ENCODE measurements around the gene ADGB. TPM values are rescaled to one million over a fixed set of nuclear protein-coding genes. Genes with fewer than 3 reads are reported as not detected.

The ADGB gene
- total and polyA plus RNA-seq, 4 donors: 1.4 to 9.7 (median 5.5) TPM

- no peak for TF ChIP-seq CTCF (IDR thresholded peaks at IDR 0.05; ENCODE audit: control extremely low read depth, extremely low read depth)
- WGBS, 2 donors: 99% methylated on average over 4 of the region's 4 CpGs
- no peaks in the 10 kb centered on the region for H3K9me3 ChIP-seq (ENCODE audit: control insufficient read depth in 4 of 4, insufficient read depth in 3 of 4, low read length in 3 of 4)
These were observed 260.4 kb downstream of the ADGB start for GRCh38 chr6:146859206-146859605.

GRCh38 chr6:146859795-146860495 is 261.2 kb downstream of the ADGB start:
- Histone ChIP-seq H3K27me3 (ENCODE audit: control insufficient read depth in 3 of 3, insufficient read depth in 3 of 3, low read length in 2 of 3) (no peaks in the 10 kb centered on the region), H3K9me3 (ENCODE audit: control insufficient read depth in 4 of 4, insufficient read depth in 3 of 4, low read length in 3 of 4) (no peaks in the 10 kb centered on the region), H3K27ac (ENCODE audit: low read depth in 1 of 2, low read length in 1 of 2) (no peak overlapping the region), H3K4me1 (ENCODE audit: control insufficient read depth in 5 of 5, insufficient read depth in 5 of 5, low read length in 5 of 5) (peaks cover 0 to 6% (median 0%) of the 10 kb centered on the region in 5 donors), H3K4me3 (no peak overlapping the region), H3K9ac (ENCODE audit: insufficient read depth in 1 of 2, low read length in 2 of 2) (no peak overlapping the region), H3K36me3 (ENCODE audit: control insufficient read depth in 4 of 4, insufficient read depth in 4 of 4, low read length in 4 of 4) (no peaks in the 10 kb centered on the region)
- WGBS, 2 donors: 77 to 83% methylated on average over 3 of the region's 3 CpGs
- ATAC-seq (ENCODE audit: insufficient read depth, low FRiP score): no peak
- TF ChIP-seq CTCF (IDR thresholded peaks at IDR 0.05; ENCODE audit: control extremely low read depth, extremely low read depth): no peak
- DNase-seq: no peak

More at GRCh38 chr6:146859206-146859605, 260.4 kb downstream of the ADGB start:
- Histone ChIP-seq H3K9ac (ENCODE audit: insufficient read depth in 1 of 2, low read length in 2 of 2) (no peak overlapping the region), H3K4me1 (ENCODE audit: control insufficient read depth in 5 of 5, insufficient read depth in 5 of 5, low read length in 5 of 5) (peaks cover 0 to 6% (median 0%) of the 10 kb centered on the region in 5 donors), H3K27me3 (ENCODE audit: control insufficient read depth in 3 of 3, insufficient read depth in 3 of 3, low read length in 2 of 3) (no peaks in the 10 kb centered on the region), H3K27ac (ENCODE audit: low read depth in 1 of 2, low read length in 1 of 2) (no peak overlapping the region), H3K4me3 (no peak overlapping the region), H3K36me3 (ENCODE audit: control insufficient read depth in 4 of 4, insufficient read depth in 4 of 4, low read length in 4 of 4) (no peaks in the 10 kb centered on the region)
- no peak for DNase-seq
- ATAC-seq (ENCODE audit: insufficient read depth, low FRiP score): no peak

GRCh38 chr6:146860583-146860982 is 261.8 kb downstream of the ADGB start:
- DNase-seq (no peak), ATAC-seq (ENCODE audit: insufficient read depth, low FRiP score) (no peak)
- Histone ChIP-seq H3K9ac (ENCODE audit: insufficient read depth in 1 of 2, low read length in 2 of 2) (no peak overlapping the region), H3K4me1 (ENCODE audit: control insufficient read depth in 5 of 5, insufficient read depth in 5 of 5, low read length in 5 of 5) (peaks cover 0 to 6% (median 0%) of the 10 kb centered on the region in 5 donors), H3K36me3 (ENCODE audit: control insufficient read depth in 4 of 4, insufficient read depth in 4 of 4, low read length in 4 of 4) (no peaks in the 10 kb centered on the region), H3K27ac (ENCODE audit: low read depth in 1 of 2, low read length in 1 of 2) (no peak overlapping the region), H3K4me3 (no peak overlapping the region), H3K9me3 (ENCODE audit: control insufficient read depth in 4 of 4, insufficient read depth in 3 of 4, low read length in 3 of 4) (no peaks in the 10 kb centered on the region), H3K27me3 (ENCODE audit: control insufficient read depth in 3 of 3, insufficient read depth in 3 of 3, low read length in 2 of 3) (no peaks in the 10 kb centered on the region)
- 63 to 83% methylated on average over 2 of the region's 2 CpGs for WGBS, 2 donors
- no peak for TF ChIP-seq CTCF (IDR thresholded peaks at IDR 0.05; ENCODE audit: control extremely low read depth, extremely low read depth)
